HepG2 (cell line): ENCODE results near the gene EVI2B. TPM values are rescaled to one million over a fixed set of nuclear protein-coding genes. Genes with fewer than 3 reads are reported as not detected.

Experiments
- ATAC-seq: fragments of 200-7000 bp; cut with Tn5 transposase; 3 replicates; pipeline ENCODE4 v1.9.1; 2020; ENCODE audit warnings: mild to moderate bottlenecking, moderate library complexity
- BruUV-seq: library from RNA; stranded (reverse); fragments of 400-500 nt; replicated peaks from 2 replicates; lab custom pipeline; 2021; lab: Mats Ljungman, UMichigan
- CTCF ChIA-PET: fragments of 300-600 bp; formaldehyde crosslinking; extraction: SDS; loops from one replicate; lab custom pipeline; 2021; ENCODE audit warnings: low total read pairs, inconsistent platforms, low intra/inter-chr PET ratio; lab: Yijun Ruan, JAX
- POLR2A ChIA-PET: fragments of 350-600 bp; sonication (Branson Sonifier 250); formaldehyde crosslinking; loops from one replicate; lab custom pipeline; 2020; ENCODE audit warnings: antibody characterized with exemption, inconsistent platforms; lab: Yijun Ruan, JAX
- DNase-seq: peaks from one replicate; pipeline ENCODE4 v3.0.0-alpha.2; 2015; ENCODE audit warnings: low spot score
- FAIRE-seq: peaks from 3 replicates; lab custom pipeline; 2011; peaks lifted over from hg19 to GRCh38; lab: Jason Lieb, UNC
- H2AFZ ChIP-seq: one replicate; pipeline ENCODE4 v1.6.1; 2011; ENCODE audit warnings: low read length, inconsistent platforms
- H3K27ac ChIP-seq: fragments of 300-600 bp; 3 replicates; pipeline ENCODE4 v1.8.0; 2011; ENCODE audit warnings: mixed run types, mild to moderate bottlenecking, mixed read lengths, low read length, inconsistent platforms; ENCODE audit not compliant: insufficient read depth; ENCODE audit errors: extremely low read length
- H3K27me3 ChIP-seq, 2 experiments: fragments of 200-600 bp in 1 of 2; 2 replicates in 1 of 2; 3 replicates in 1 of 2; pipeline versions ENCODE4 v1.6.0 to v1.8.0; 2011; ENCODE audit warnings: low read length in 2 of 2, mild to moderate bottlenecking in 2 of 2, moderate library complexity in 2 of 2, inconsistent platforms in 1 of 2; ENCODE audit not compliant: insufficient read depth in 2 of 2, control insufficient read depth in 1 of 2
- H3K36me3 ChIP-seq, 2 experiments: fragments of 200-600 bp in 1 of 2; replicated peaks in 1 of 2; 2 replicates in 1 of 2; 3 replicates in 1 of 2; pipeline versions ENCODE4 v1.5.1 to v1.8.0; 2011; ENCODE audit warnings: low read length in 2 of 2, inconsistent platforms in 1 of 2; ENCODE audit not compliant: insufficient read depth in 2 of 2, control insufficient read depth in 1 of 2
- H3K4me1 ChIP-seq: 2 replicates; pipeline ENCODE4 v1.5.1; 2012; ENCODE audit warnings: low read length, inconsistent platforms; ENCODE audit not compliant: insufficient read depth
- H3K4me2 ChIP-seq: 2 replicates; pipeline ENCODE4 v1.6.0; 2011; ENCODE audit warnings: low read depth, low read length, inconsistent platforms
- H3K4me3 ChIP-seq, 3 experiments: fragments of 200-600 bp in 1 of 3; sonication (generic), shearing (Covaris generic) in 1 of 3; replicated peaks in 1 of 3; 2 replicates each; pipeline ENCODE4 v1.5.1; 2011 to 2016; ENCODE audit warnings: low read length in 3 of 3, inconsistent platforms in 2 of 3, low read depth in 2 of 3, mild to moderate bottlenecking in 2 of 3, control low read depth in 1 of 3, mixed read lengths in 1 of 3; ENCODE audit not compliant: insufficient read depth in 1 of 3
- H3K79me2 ChIP-seq: one replicate; pipeline ENCODE4 v1.6.1; 2011; ENCODE audit warnings: low read length, inconsistent platforms; ENCODE audit not compliant: insufficient read depth
- H3K9ac ChIP-seq: 2 replicates; pipeline ENCODE4 v1.6.0; 2011; ENCODE audit warnings: mild to moderate bottlenecking, low read depth, low read length, inconsistent platforms; ENCODE audit not compliant: insufficient read depth
- H3K9me3 ChIP-seq: 2 replicates; pipeline ENCODE4 v1.5.1; 2012; ENCODE audit warnings: mild to moderate bottlenecking, low read length
- H4K20me1 ChIP-seq: 2 replicates; pipeline ENCODE4 v1.6.0; 2011; ENCODE audit warnings: inconsistent platforms, mild to moderate bottlenecking, low read length, moderate library complexity; ENCODE audit not compliant: insufficient read depth
- GLI4 ChIP-seq: sonication (generic); formaldehyde crosslinking; IDR thresholded peaks from 2 replicates; pipeline ENCODE4 v1.5.1; 2020; ENCODE audit warnings: missing genetic modification reagents, mild to moderate bottlenecking, moderate library complexity, borderline replicate concordance
- HMGXB4 ChIP-seq, 2 experiments: sonication (generic) in 1 of 2; formaldehyde crosslinking in 1 of 2; IDR thresholded peaks; 2 replicates each; pipeline versions ENCODE4 v1.4.0 to v1.6.1; 2018 to 2020; ENCODE audit warnings: missing genetic modification reagents in 2 of 2, borderline replicate concordance in 1 of 2, low read depth in 1 of 2, mild to moderate bottlenecking in 1 of 2, missing biosample characterization in 1 of 2
- MAFF ChIP-seq: IDR thresholded peaks from 2 replicates; pipeline ENCODE4 v1.6.1; 2011; ENCODE audit warnings: low read depth, low read length, improper control_type of control experiment
- MAFK ChIP-seq, 2 experiments: IDR thresholded peaks in 1 of 2; conservative IDR thresholded peaks in 1 of 2; 2 replicates each; pipeline ENCODE4 v1.6.1; 2011; ENCODE audit warnings: improper control_type of control experiment in 2 of 2, low read length in 2 of 2
- MYC ChIP-seq: sonication (generic); formaldehyde crosslinking; IDR thresholded peaks from 2 replicates; pipeline ENCODE4 v1.9.0; 2021; ENCODE audit warnings: missing genetic modification reagents, borderline replicate concordance
- NCOA1 ChIP-seq: sonication (generic); formaldehyde crosslinking; IDR thresholded peaks from 2 replicates; pipeline ENCODE4 v1.9.0; 2021; ENCODE audit warnings: missing genetic modification reagents
- NR1H2 ChIP-seq: sonication (generic); formaldehyde crosslinking; IDR thresholded peaks from 2 replicates; pipeline ENCODE4 v1.8.1; 2022; ENCODE audit warnings: low read depth, missing genetic modification reagents, borderline replicate concordance
- SOX5 ChIP-seq: IDR thresholded peaks from 2 replicates; pipeline ENCODE4 v1.6.1; 2016; ENCODE audit warnings: borderline replicate concordance
- ZC3H13 ChIP-seq: sonication (generic); formaldehyde crosslinking; IDR thresholded peaks from 2 replicates; pipeline ENCODE4 v1.8.1; 2023; ENCODE audit warnings: mild to moderate bottlenecking, missing genetic modification reagents, moderate library complexity
- ZHX2 ChIP-seq, 2 experiments: sonication (generic) in 1 of 2; formaldehyde crosslinking in 1 of 2; IDR thresholded peaks; 2 replicates each; pipeline versions ENCODE4 v1.6.1 to v1.9.0; 2014 to 2022; ENCODE audit warnings: antibody characterized with exemption in 1 of 2, borderline replicate concordance in 1 of 2, inconsistent platforms in 1 of 2, low read depth in 1 of 2, missing genetic modification reagents in 1 of 2
- ZMYM3 ChIP-seq: sonication (generic); formaldehyde crosslinking; IDR thresholded peaks from 2 replicates; pipeline ENCODE4 v1.5.1; 2020; ENCODE audit warnings: mild to moderate bottlenecking, missing genetic modification reagents
- ZNF180 ChIP-seq: sonication (generic); formaldehyde crosslinking; IDR thresholded peaks from 2 replicates; pipeline ENCODE4 v1.4.0; 2020; ENCODE audit warnings: low read depth, missing genetic modification reagents, borderline replicate concordance
- ZSCAN31 ChIP-seq: sonication (generic); formaldehyde crosslinking; IDR thresholded peaks from 2 replicates; pipeline ENCODE4 v1.5.0; 2020; ENCODE audit warnings: low read depth, mild to moderate bottlenecking, missing genetic modification reagents
- ZSCAN5A ChIP-seq: sonication (generic); formaldehyde crosslinking; IDR thresholded peaks from 2 replicates; pipeline ENCODE4 v1.8.0; 2022; ENCODE audit warnings: mild to moderate bottlenecking, missing genetic modification reagents, borderline replicate concordance
- WGBS: methylation state at CpG from one replicate; pipeline ENCODE4 v1.1.6; 2017; ENCODE audit warnings: low lambda C conversion rate; 5-methylcytosine and 5-hydroxymethylcytosine counted together
- in situ Hi-C: cut with HindIII; loops from 2 replicates; pipeline ENCODE4 v1.10.0; 2017; ENCODE audit warnings: low pct_unique_long_range_greater_than_20kb; ENCODE audit not compliant: extremely low pct_ligation_motif_present
- intact Hi-C: fragments of 100-400 bp; cut with micrococcal nuclease; formaldehyde crosslinking; loops from one replicate; pipeline ENCODE4 v1.10.0; 2022; ENCODE audit not compliant: unreplicated experiment
- polyA plus RNA-seq, 8 experiments: library from polyadenylated mRNA; depleted of rRNA in 3 of 8; stranded (reverse) in 7 of 8; unstranded in 1 of 8; fragments of >200 nt; fragmentation: Illumina TruSeq in 4 of 8; extraction: Trizol in 4 of 8; gene quantifications; 2 replicates each; pipeline versions ENCODE4 v1.2.1 to v1.2.3, GENCODE V29; 2011 to 2016; ENCODE audit warnings: low read depth in 4 of 8, missing spikeins in 1 of 8, mixed read lengths in 1 of 8; ENCODE audit not compliant: insufficient read depth in 1 of 8
- total RNA-seq, 5 experiments: library from RNA; depleted of rRNA; stranded (reverse); fragments of >200 nt; fragmentation: Illumina TruSeq; extraction: Trizol; gene quantifications; 2 replicates each; pipeline ENCODE4 v1.2.3, GENCODE V29; 2016; ENCODE audit warnings: low read depth in 1 of 5

EVI2B gene
- total and polyA plus RNA-seq, 2 of the 13 experiments (the other 11 are each of a cell fraction or from before 2014, with no cell fraction given): not detected

GRCh38 chr17:31327534-31328159 is 13.8 kb upstream of the EVI2B start:
- no peak; the same call in 2 of the 3 replicates for ATAC-seq
- H4K20me1 ChIP-seq: no peaks in the 10 kb centered on the region
- no peak for TF ChIP-seq ZNF180 (CRISPR knock-in tag)
- no peak for TF ChIP-seq MYC (CRISPR knock-in tag)
- no peak for TF ChIP-seq ZSCAN31 (CRISPR knock-in tag)
- TF ChIP-seq GLI4: no peak
- no peak for TF ChIP-seq NR1H2 (CRISPR knock-in tag)
- TF ChIP-seq ZMYM3 (CRISPR knock-in tag): no peak
- no peak for TF ChIP-seq ZHX2 (IDR thresholded peaks at IDR 0.05; ENCODE audit: low read depth)
- TF ChIP-seq ZHX2 (CRISPR knock-in tag; IDR thresholded peaks at IDR 0.05; ENCODE audit: borderline replicate concordance): no peak
- no peak for TF ChIP-seq ZSCAN5A
- TF ChIP-seq ZC3H13 (CRISPR knock-in tag): no peak
- TF ChIP-seq HMGXB4 (CRISPR knock-in tag; IDR thresholded peaks at IDR 0.05; ENCODE audit: borderline replicate concordance in 1 of 2, low read depth in 1 of 2): no peak
- 0 out of 2 replicates have a peak, but pooled peaks have one; percentile 34 for TF ChIP-seq MAFF
- no peak for TF ChIP-seq NCOA1 (CRISPR knock-in tag)
- TF ChIP-seq MAFK (conservative IDR thresholded peaks at IDR 0.05 in 1 of 2, IDR thresholded peaks at IDR 0.05 in 1 of 2; ENCODE audit: low read length in 2 of 2): peak; percentile 32 to 40; a peak in 3 of 4 replicates
- TF ChIP-seq SOX5: no peak

More at GRCh38 chr17:31327534-31328159, 13.8 kb upstream of the EVI2B start:
- ChIA-PET CTCF (no interaction called here), POLR2A (no interaction called here)
- no peaks in the 10 kb centered on the region for H3K27me3 ChIP-seq
- peaks cover 8% of the 10 kb centered on the region; the same call in 1 of the 2 replicates for H3K4me1 ChIP-seq
- DNase-seq (peak; percentile 52), FAIRE-seq (no peak)
- intact Hi-C loops (no loop called here), in situ Hi-C loops (no loop called here)
- BruUV-seq: no TSS peak
- H3K9me3 ChIP-seq: no peaks in the 10 kb centered on the region
- 95% methylated on average over 12 of the region's 12 CpGs for WGBS
- H3K27ac ChIP-seq: no peak overlapping the region
- no peak overlapping the region for H3K4me3 ChIP-seq
- no peak overlapping the region for H3K9ac ChIP-seq
- peaks cover 0 to 25% of the 10 kb centered on the region in 2 experiments; a peak in 3 of 5 replicates for H3K36me3 ChIP-seq
- H3K4me2 ChIP-seq: no peak overlapping the region
- H2AFZ ChIP-seq: no peak overlapping the region
- no peaks in the 10 kb centered on the region for H3K79me2 ChIP-seq
